PC-3 (cell line): ENCODE measurements around the gene CORIN. TPM values are rescaled to one million over a fixed set of nuclear protein-coding genes. Genes with fewer than 3 reads are reported as not detected.

ENCODE experiments used
- ATAC-seq: fragments of 200-7000 bp; cut with Tn5 transposase; 2 replicates; pipeline ENCODE4 v1.9.1; 2020; ENCODE audit warnings: mild to moderate bottlenecking, moderate library complexity
- BruUV-seq: library from RNA; stranded (reverse); fragments of 400-500 nt; replicated peaks from 2 replicates; lab custom pipeline; 2021; lab: Mats Ljungman, UMichigan
- CTCF ChIA-PET: fragments of 300-600 bp; sonication (Branson Sonifier 250); formaldehyde crosslinking; loops from one replicate; lab custom pipeline; 2022; ENCODE audit warnings: antibody characterized with exemption; lab: Charles Lee
- POLR2A ChIA-PET: fragments of 300-600 bp; sonication (Branson Sonifier 250); formaldehyde crosslinking; loops from one replicate; lab custom pipeline; 2022; ENCODE audit warnings: antibody characterized with exemption; ENCODE audit not compliant: unreplicated experiment; lab: Charles Lee
- DNase-seq: peaks from one replicate; pipeline ENCODE4 v3.0.0-alpha.2; 2015
- H2AFZ ChIP-seq: fragments of 300-600 bp; sonication (generic); 2 replicates; pipeline ENCODE4 v1.6.0; 2016; ENCODE audit warnings: antibody characterized with exemption, low read length
- H3F3A ChIP-seq: fragments of 300-600 bp; sonication (generic); one replicate; pipeline ENCODE4 v1.6.0; 2017; ENCODE audit warnings: antibody characterized with exemption, low read length, control low read depth, mild to moderate bottlenecking; ENCODE audit not compliant: unreplicated experiment
- H3K27ac ChIP-seq: fragments of 300-600 bp; sonication (generic); 2 replicates; pipeline ENCODE4 v1.5.1; 2016; ENCODE audit warnings: mild to moderate bottlenecking, low read length
- H3K27me3 ChIP-seq: fragments of 300-600 bp; sonication (generic); 2 replicates; pipeline ENCODE4 v1.6.1; 2016; ENCODE audit warnings: low read length, mixed read lengths
- H3K36me3 ChIP-seq: fragments of 300-600 bp; sonication (generic); 2 replicates; pipeline ENCODE4 v1.6.1; 2016; ENCODE audit warnings: low read depth, mixed run types, low read length, mixed read lengths
- H3K4me1 ChIP-seq: fragments of 300-600 bp; sonication (generic); 2 replicates; pipeline ENCODE4 v1.5.1; 2016; ENCODE audit warnings: low read length; ENCODE audit not compliant: insufficient read depth
- H3K4me2 ChIP-seq: fragments of 300-600 bp; sonication (generic); 2 replicates; pipeline ENCODE4 v1.6.0; 2016; ENCODE audit warnings: low read length
- H3K4me3 ChIP-seq: fragments of 300-600 bp; sonication (generic); 2 replicates; pipeline ENCODE4 v1.5.1; 2016; ENCODE audit warnings: mild to moderate bottlenecking, low read length, mixed read lengths
- H3K79me2 ChIP-seq: fragments of 300-600 bp; sonication (generic); 2 replicates; pipeline ENCODE4 v1.6.1; 2017; ENCODE audit warnings: low read length, mixed read lengths
- H3K9ac ChIP-seq: fragments of 300-600 bp; sonication (generic); 2 replicates; pipeline ENCODE4 v1.6.0; 2016; ENCODE audit warnings: mild to moderate bottlenecking, low read length
- H3K9me2 ChIP-seq: fragments of 300-600 bp; sonication (generic); replicated peaks from 2 replicates; pipeline ENCODE4 v1.6.1; 2016; ENCODE audit warnings: mixed run types, low read length, mixed read lengths
- H3K9me3 ChIP-seq: fragments of 300-600 bp; sonication (generic); 2 replicates; pipeline ENCODE4 v1.6.1; 2016; ENCODE audit warnings: low read length, mixed read lengths
- H4K20me1 ChIP-seq: fragments of 300-600 bp; sonication (generic); 2 replicates; pipeline ENCODE4 v1.6.1; 2016; ENCODE audit warnings: low read length, mixed read lengths
- EZH2 ChIP-seq: fragments of 300-600 bp; sonication (generic); IDR thresholded peaks from one replicate; pipeline ENCODE4 v1.6.1; 2017; ENCODE audit warnings: antibody characterized with exemption, mild to moderate bottlenecking, low read length; ENCODE audit not compliant: unreplicated experiment
- EZH2phosphoT487 ChIP-seq: fragments of 300-600 bp; sonication (generic); IDR thresholded peaks from 2 replicates; pipeline ENCODE4 v1.6.1; 2018; ENCODE audit warnings: mild to moderate bottlenecking, antibody characterized with exemption, low read length, borderline replicate concordance
- intact Hi-C: fragments of 100-400 bp; cut with micrococcal nuclease; formaldehyde crosslinking; loops from 2 replicates; pipeline ENCODE4 v1.9.0; 2023
- total RNA-seq: library from RNA; depleted of rRNA; stranded (reverse); fragments of >200 nt; gene quantifications from 2 replicates; pipeline ENCODE4 v1.2.3, GENCODE V29; 2014
- TF ChIP-seq, protein P1 (sequence below): fragments of 300-600 bp; sonication (generic); conservative IDR thresholded peaks from 2 replicates; pipeline ENCODE4 v1.5.1; 2017; ENCODE audit warnings: antibody characterized with exemption, low read depth, mild to moderate bottlenecking, low read length

The CORIN gene
- total RNA-seq, 1 experiment from 2014 or later: not detected

DNA sequence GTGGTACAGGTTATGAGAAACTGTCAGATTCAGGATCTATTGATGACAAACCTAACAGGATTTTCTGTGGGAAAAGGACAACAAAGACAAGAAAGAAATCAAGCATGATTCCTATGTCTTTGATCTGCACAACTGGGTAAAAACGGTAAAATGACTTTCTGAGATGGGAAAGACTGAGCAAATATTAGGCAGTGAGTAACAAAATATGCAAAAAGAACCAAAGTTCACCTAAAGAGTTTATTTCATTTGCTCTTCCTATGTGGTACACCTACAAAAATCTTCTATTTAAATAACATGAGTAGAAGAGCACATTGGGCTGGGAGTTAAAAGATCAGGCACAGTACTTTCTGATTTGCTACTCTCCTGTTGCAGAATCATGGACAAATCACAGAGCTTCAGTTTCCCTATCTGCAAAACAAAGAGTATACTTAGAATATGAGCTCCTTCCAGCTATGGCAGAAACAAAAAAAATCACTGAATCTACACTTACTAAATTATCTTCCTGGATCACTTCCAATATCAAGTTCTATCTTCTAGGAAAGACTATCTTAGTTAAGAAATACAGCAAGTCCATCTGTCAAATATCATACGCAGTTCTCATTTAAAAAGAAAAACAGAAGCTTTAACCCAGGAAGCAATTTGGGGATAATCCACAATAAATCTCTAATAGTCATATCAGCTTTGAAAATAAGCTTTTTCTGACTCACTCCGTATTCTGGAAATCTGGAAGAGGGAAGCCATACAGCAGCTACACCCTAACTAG, 39.1 kb upstream of the CORIN start:
- Histone ChIP-seq H3K27ac (no peak overlapping the region), H3K36me3 (peaks cover 66% of the 10 kb centered on the region), H3K9ac (no peak overlapping the region), H3K27me3 (no peaks in the 10 kb centered on the region), H3K79me2 (no peaks in the 10 kb centered on the region), H3K9me2 (no peaks in the 10 kb centered on the region), H3F3A (no peaks in the 10 kb centered on the region), H3K4me2 (no peak overlapping the region), H3K4me1 (no peaks in the 10 kb centered on the region), H4K20me1 (no peaks in the 10 kb centered on the region), H3K9me3 (no peaks in the 10 kb centered on the region), H3K4me3 (no peak overlapping the region), H2AFZ (no peak overlapping the region)
- POLR2A ChIA-PET: no interaction called here
- DNase-seq (no peak), ATAC-seq (no peak)
- TF ChIP-seq EZH2 (no peak), EZH2phosphoT487 (no peak)
- TF ChIP-seq, protein P1, sequence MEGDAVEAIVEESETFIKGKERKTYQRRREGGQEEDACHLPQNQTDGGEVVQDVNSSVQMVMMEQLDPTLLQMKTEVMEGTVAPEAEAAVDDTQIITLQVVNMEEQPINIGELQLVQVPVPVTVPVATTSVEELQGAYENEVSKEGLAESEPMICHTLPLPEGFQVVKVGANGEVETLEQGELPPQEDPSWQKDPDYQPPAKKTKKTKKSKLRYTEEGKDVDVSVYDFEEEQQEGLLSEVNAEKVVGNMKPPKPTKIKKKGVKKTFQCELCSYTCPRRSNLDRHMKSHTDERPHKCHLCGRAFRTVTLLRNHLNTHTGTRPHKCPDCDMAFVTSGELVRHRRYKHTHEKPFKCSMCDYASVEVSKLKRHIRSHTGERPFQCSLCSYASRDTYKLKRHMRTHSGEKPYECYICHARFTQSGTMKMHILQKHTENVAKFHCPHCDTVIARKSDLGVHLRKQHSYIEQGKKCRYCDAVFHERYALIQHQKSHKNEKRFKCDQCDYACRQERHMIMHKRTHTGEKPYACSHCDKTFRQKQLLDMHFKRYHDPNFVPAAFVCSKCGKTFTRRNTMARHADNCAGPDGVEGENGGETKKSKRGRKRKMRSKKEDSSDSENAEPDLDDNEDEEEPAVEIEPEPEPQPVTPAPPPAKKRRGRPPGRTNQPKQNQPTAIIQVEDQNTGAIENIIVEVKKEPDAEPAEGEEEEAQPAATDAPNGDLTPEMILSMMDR: no peak
- CTCF ChIA-PET: no interaction called here
- intact Hi-C loops: no loop called here
- BruUV-seq: no TSS peak

DNA sequence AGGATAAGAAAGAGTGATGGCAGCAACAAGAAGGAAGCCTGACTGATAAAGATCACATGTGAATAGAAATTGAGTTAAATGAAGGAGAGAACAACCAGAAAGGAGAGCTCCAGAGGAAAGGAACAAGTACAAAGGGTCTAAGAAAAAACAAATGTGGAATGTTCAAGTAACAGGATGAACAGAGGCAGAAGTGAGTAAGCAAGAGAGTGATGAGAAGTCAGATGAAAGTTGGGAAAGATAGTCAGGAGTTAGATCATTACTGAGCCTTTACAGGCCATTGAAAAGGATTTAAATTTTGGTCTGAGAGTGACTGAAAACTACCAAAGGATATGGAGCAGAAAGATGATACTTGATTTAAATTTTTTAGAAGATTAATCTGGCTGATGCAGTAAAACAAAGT, 38.4 kb upstream of the CORIN start:
- DNase-seq: no peak
- Histone ChIP-seq H3K79me2 (no peaks in the 10 kb centered on the region), H3K9me3 (no peaks in the 10 kb centered on the region), H3K4me3 (no peak overlapping the region), H3K9me2 (no peaks in the 10 kb centered on the region), H3K27me3 (no peaks in the 10 kb centered on the region), H3K27ac (no peak overlapping the region), H3K4me2 (no peak overlapping the region), H2AFZ (no peak overlapping the region), H4K20me1 (no peaks in the 10 kb centered on the region), H3K36me3 (peaks cover 63% of the 10 kb centered on the region), H3K9ac (no peak overlapping the region), H3K4me1 (no peaks in the 10 kb centered on the region), H3F3A (no peaks in the 10 kb centered on the region)
- intact Hi-C loops: no loop called here
- ChIA-PET POLR2A (no interaction called here), CTCF (no interaction called here)
- no peak for ATAC-seq
- no TSS peak for BruUV-seq
- TF ChIP-seq EZH2 (no peak), EZH2phosphoT487 (no peak)
- TF ChIP-seq, protein P1: no peak

DNA sequence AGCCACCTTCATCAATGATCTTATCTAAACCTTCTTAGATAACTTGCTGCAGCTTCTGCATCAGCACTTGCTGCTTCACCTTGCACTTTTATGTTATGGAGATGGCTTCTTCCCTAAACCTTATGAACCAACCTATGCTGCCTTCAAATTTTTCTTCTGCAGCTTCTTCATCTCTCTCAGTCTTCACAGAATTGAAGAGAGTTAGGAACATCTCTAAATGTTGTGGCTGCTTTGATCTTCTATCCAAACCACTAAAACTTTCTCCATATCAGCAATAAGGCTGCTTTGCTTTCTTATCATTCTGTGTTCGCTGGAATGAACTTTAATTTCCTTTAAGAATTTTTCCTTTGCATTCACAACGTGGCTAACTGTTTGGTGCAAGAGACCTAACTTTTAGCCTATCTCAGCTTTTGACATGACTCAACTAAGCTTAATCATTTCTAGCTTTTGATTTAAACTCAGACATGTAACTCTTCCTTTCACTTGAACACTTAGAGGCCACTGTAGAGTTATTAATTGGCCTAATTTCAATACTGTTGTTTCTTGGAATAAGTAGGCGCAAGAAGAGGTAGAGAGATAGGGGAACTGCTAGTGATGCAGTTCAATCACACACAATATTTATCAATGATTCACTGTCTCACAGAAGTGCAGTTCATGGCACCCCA, 36.1 kb upstream of the CORIN start:
- H3K4me3 ChIP-seq: no peak overlapping the region
- ATAC-seq (no peak), DNase-seq (no peak)
- no peaks in the 10 kb centered on the region for H3K4me1 ChIP-seq
- CTCF ChIA-PET: no interaction called here
- H3K9ac ChIP-seq: no peak overlapping the region
- no TSS peak for BruUV-seq
- H2AFZ ChIP-seq: no peak overlapping the region
- H3K27ac ChIP-seq: no peak overlapping the region
- no peaks in the 10 kb centered on the region for H3K27me3 ChIP-seq
- no peak overlapping the region for H3K4me2 ChIP-seq
- no peaks in the 10 kb centered on the region for H4K20me1 ChIP-seq
- peaks cover 58% of the 10 kb centered on the region for H3K36me3 ChIP-seq
- H3K9me3 ChIP-seq: no peaks in the 10 kb centered on the region
- H3F3A ChIP-seq: no peaks in the 10 kb centered on the region
- intact Hi-C loops: no loop called here
- no peaks in the 10 kb centered on the region for H3K9me2 ChIP-seq
- POLR2A ChIA-PET: no interaction called here
- no peaks in the 10 kb centered on the region for H3K79me2 ChIP-seq
- TF ChIP-seq, protein P1: no peak
- TF ChIP-seq EZH2phosphoT487: no peak
- no peak for TF ChIP-seq EZH2
